GM23248 (cell line): ENCODE results near the gene ADAMTSL2.

Experiments
- EZH2 ChIP-seq: fragments of 200-600 bp; sonication (generic); IDR thresholded peaks from 2 replicates; pipeline ENCODE4 v1.6.1; 2018; ENCODE audit warnings: antibody characterized with exemption, mild to moderate bottlenecking; ENCODE audit not compliant: insufficient read depth, poor library complexity, severe bottlenecking
- EZH2phosphoT487 ChIP-seq: fragments of 200-600 bp; sonication (generic); IDR thresholded peaks from 2 replicates; pipeline ENCODE4 v1.6.1; 2018; ENCODE audit warnings: antibody characterized with exemption, moderate library complexity, mild to moderate bottlenecking, low read depth; ENCODE audit not compliant: insufficient read depth

DNA sequence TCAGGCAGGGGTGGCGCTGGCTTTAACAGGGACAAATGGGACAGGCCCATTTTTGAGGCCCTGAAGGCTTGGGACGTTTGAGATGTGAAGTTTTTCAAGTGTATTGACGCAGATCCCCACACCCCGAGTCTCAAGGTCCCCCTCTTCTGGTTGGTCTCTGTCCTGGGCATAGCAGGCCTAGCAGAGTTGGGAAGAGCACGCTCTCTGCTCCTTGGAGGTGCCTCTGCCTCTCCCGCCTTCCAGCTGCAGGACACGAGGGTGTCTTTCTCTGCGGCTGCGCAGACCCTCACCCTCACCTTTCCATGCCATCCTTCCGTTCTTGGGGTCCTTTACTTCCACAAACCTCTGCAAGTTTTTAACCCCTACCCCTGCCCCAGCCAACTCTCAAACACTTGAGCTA lies 18.6 kb downstream of the ADAMTSL2 start:
- TF ChIP-seq EZH2 (no peak), EZH2phosphoT487 (no peak)
